GM19463 (cell line): ENCODE measurements around the gene TMEM125.

ENCODE experiments used
- ATAC-seq: cut with Tn5 transposase; IDR thresholded peaks from one replicate; pipeline ENCODE4 v1.9.1; 2021; ENCODE audit warnings: mild to moderate bottlenecking, moderate library complexity; ENCODE audit not compliant: unreplicated experiment

Gene TMEM125

DNA sequence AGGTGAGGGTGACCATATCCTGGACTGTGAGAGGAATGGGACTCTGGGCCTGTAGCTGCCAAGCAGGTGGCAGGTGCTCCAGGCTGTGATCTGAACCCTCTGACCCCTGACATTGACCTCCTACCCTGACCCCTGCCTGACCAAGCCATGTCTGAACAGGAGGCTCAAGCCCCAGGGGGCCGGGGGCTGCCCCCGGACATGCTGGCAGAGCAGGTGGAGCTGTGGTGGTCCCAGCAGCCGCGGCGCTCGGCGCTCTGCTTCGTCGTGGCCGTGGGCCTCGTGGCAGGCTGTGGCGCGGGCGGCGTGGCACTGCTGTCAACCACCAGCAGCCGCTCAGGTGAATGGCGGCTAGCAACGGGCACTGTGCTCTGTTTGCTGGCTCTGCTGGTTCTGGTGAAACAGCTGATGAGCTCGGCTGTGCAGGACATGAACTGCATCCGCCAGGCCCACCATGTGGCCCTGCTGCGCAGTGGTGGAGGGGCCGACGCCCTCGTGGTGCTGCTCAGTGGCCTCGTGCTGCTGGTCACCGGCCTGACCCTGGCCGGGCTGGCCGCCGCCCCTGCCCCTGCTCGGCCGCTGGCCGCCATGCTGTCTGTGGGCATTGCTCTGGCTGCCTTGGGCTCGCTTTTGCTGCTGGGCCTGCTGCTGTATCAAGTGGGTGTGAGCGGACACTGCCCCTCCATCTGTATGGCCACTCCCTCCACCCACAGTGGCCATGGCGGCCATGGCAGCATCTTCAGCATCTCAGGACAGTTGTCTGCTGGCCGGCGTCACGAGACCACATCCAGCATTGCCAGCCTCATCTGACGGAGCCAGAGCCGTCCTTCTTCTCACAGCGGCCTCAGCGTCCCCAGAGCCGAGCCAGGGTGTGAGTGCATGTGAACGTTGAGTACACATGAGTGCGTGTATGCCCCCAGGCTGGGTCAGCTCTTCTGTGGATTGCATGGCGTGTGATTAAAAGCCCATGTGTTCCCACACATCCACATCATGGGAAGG is 3.1 kb downstream of the TMEM125 start:
- no peak for ATAC-seq

DNA sequence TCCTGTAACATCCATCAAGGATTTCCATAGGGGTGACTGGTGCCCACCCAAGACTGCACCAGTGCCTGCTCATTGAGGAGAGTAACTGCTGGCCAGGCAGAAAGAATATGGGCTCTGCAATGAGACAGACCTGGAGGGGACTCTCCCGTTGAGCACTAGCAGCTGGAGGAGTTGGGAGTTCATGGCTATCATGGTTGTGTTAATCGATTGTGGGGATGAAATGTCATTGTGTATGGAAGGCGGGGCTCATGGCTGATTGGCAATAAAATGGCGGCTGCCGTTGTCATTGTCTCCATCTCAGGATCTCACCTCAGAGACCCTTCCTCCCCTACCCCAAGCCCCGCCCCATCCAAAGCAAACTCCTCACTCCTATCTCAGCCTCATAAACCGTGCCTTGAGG is 3.9 kb downstream of the TMEM125 start:
- ATAC-seq: no peak

- no peak for ATAC-seq
Measured at GRCh38 chr1:43274125-43274803, 4.5 kb downstream of the TMEM125 start.

GRCh38 chr1:43274804-43275180 is 5.0 kb downstream of the TMEM125 start:
- no peak for ATAC-seq

DNA sequence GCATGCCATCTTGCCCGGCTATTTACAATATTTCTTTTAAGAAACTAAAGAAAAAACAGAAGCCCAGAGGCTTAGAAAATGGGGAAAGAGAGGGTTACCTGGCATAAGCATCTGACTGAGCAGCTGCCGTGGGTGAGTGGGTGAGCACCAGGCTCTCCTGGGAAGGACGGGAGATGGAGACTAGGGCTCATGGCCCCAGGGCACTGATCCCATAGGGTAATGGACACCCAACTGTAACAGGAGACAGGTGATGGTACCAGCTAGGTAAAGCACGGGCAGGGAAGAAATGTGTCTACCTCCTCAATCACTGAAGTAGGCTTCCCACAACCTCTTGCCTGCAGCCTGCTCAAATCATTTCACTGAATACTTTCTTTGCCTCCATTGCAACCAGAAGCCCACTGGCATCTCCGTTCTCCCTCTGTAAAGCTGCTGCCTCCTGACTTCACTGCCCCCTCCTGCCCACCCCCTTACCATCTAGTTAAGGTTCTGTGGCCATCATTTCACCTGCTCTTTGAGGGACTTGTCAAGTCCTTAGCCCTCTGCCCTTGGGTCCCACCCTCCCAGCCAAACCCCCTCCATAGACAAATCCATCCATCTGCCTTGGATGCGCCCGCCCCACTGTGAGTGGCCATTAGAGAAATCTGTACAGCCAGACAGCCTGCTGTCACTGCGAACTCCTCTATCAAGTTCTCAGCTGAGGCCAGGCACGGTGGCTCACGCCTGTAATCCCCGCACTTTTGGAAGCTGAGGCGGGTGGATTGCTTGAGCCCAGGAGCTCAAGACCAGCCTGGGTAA is 6.2 kb downstream of the TMEM125 start:
- no peak for ATAC-seq

- no peak for ATAC-seq
Measured at GRCh38 chr1:43276673-43277072, 6.9 kb downstream of the TMEM125 start.

GRCh38 chr1:43277116-43277876 is 7.5 kb downstream of the TMEM125 start:
- no peak for ATAC-seq

DNA sequence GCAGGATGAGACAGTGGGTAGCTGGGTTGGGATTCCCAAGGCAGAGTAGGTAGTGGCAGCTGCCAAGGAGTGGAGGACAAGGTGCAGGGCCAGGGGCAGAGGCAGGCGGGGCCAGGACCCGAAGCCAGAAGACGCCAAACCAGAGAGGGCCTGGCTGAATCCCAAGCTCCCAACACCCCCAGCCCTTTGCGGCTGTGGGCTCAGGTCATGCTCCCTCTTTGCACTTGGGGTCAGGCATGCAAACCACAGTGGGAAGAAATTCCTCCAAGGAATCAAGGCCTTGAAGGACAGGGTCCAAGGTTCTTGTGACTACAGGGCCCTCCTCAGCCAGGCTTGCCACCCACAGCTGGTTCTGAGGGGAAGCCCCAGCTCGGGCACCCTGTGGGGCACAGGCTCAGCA is 9.4 kb downstream of the TMEM125 start:
- no peak for ATAC-seq

- ATAC-seq: no peak
Measured at GRCh38 chr1:43279666-43280065, 9.9 kb downstream of the TMEM125 start.

DNA sequence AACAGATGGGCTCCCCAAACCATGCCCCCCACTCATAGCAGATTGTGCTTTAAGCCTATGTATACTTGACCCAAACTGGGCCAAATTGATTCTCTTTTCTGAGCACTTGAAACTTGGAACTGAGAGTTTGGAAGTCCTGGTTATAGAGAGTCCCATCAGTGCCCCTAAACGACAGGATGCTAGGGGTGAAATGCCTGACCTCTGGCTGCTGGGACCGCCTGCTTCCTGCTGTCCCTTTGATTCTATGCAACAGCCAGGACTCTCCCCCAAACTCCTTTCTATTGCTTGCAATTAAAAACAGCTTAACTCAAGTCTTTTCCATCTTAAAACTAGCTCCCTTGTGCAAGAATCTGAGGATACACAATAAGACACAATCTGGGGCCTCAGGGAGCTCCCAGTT is 10.9 kb downstream of the TMEM125 start:
- no peak for ATAC-seq

GRCh38 chr1:43282220-43283195 is 12.7 kb downstream of the TMEM125 start:
- ATAC-seq: no peak

DNA sequence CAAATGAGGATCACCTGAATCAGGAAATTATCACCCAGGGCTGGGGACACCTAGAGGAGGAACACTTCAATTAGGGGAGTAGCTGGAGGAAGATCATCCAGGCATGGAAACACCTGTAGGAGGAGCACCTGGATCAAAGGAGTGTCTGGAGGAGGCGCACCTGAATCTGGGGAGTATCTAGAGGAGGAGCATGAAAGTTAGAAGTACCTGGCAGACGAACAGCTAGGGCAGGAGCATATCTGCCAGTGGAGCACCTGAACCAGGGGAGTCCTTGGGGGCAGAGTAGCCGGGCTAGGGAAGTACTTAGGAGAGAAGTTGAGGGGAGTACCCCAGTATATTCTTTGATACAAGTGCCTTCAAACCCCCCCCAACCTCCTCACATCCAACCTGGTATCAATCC is 14.3 kb downstream of the TMEM125 start:
- no peak for ATAC-seq

DNA sequence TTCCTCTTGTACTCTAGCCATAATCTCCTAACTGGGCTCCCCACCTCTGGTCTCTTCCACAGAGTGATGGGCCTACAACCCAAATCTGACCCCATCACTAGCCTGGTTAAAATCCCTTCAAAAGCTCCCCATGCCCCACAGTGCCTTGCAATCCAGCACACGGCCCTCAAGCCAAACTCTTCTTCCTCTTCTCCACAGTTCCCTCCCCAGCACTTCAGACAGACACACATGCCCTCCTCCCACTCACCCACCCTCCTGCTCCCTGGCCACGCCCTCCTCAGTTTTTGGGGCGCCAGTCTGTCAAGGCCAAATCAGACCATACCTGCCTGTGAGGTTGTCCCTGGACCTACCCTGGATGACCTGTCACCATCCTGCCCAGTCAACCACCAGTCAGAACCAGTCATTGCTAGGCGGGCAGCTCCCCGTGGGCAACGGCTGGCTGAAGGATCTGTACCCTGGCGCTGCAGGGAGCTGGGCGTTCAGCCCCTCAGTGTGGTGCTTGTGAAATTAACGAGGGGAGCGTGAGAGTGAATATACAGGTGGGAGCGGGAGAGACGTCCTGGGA is 14.8 kb downstream of the TMEM125 start:
- no peak for ATAC-seq

GRCh38 chr1:43285269-43285990 is 15.6 kb downstream of the TMEM125 start, which contains the start of gene C1orf210:
Gene C1orf210 (minus strand): TSS chr1:43285581. CDS start chr1:43283270, 2,311 bp downstream.
- no peak for ATAC-seq

DNA sequence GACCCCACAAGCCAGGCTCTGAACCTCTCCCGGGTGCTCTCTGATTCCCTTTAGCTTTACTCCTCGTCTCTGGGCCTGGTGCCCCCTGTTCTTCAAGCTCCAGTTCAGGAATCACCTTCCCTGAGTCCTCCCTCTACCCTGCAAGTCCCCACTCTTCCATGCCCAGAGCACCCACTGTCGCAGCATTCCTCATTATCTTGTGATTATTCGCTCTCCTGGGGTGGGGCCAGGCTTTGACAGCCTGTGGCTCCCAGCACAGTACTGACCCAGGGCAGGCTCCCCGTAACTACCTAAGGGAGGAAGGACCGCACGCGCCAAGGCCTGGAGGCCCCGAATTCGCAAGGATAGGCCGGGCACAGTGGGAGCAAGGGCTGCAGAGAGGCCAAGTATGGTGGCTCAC is 16.3 kb downstream of the TMEM125 start:
- no peak for ATAC-seq

DNA sequence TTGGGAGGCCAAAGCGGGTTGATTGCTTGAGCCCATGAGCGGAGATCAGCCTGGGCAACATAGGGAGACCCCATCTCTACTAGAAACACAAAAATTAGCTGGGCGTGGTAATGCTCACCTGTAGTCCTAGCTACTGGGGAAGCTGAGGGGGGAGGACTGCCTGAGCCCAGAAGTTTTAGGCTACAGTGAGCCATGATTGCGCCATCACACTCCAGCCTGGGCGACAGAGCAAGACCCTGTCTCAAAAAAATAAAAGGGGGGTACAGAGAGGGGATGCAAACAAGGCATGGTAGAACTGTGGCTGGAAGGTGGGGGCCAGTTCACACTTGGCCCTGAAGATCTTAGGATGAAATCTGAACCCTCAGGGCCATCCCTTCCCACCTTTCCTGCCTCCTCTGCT is 16.8 kb downstream of the TMEM125 start:
- no peak for ATAC-seq

GRCh38 chr1:43288058-43288784 is 18.4 kb downstream of the TMEM125 start:
- no peak for ATAC-seq
